Mesodermal cell (in vitro differentiated cells): ENCODE data around the gene HTATSF1.

Source experiments
- H3K27ac ChIP-seq: 2 replicates; pipeline ENCODE4 v1.7.0; 2013; ENCODE audit warnings: mild to moderate bottlenecking, low read depth, low read length, moderate library complexity; ENCODE audit not compliant: severe bottlenecking
- H3K36me3 ChIP-seq: 2 replicates; pipeline ENCODE4 v1.7.1; 2013; ENCODE audit warnings: mild to moderate bottlenecking, low read length, moderate library complexity; ENCODE audit not compliant: control insufficient read depth, insufficient read depth
- H3K4me1 ChIP-seq: one replicate; pipeline ENCODE4 v1.7.1; 2013; ENCODE audit warnings: mild to moderate bottlenecking, low read length; ENCODE audit not compliant: insufficient read depth, control insufficient read depth, poor library complexity, severe bottlenecking
- H3K4me3 ChIP-seq: 2 replicates; pipeline ENCODE4 v1.7.0; 2013; ENCODE audit warnings: low read length, control low read depth, mild to moderate bottlenecking; ENCODE audit not compliant: insufficient read depth, poor library complexity, severe bottlenecking; ENCODE audit errors: extremely low read depth
- H3K9me3 ChIP-seq: 2 replicates; pipeline ENCODE4 v1.7.1; 2013; ENCODE audit warnings: mild to moderate bottlenecking, low read length, moderate library complexity; ENCODE audit not compliant: control insufficient read depth
- WGBS, 2 experiments: methylation state at CpG; one replicate each; pipeline ENCODE4 v1.1.5; 2013; ENCODE audit warnings: missing lambda C conversion rate in 2 of 2; ENCODE audit not compliant: insufficient coverage in 2 of 2; 5-methylcytosine and 5-hydroxymethylcytosine counted together

HTATSF1 gene

DNA sequence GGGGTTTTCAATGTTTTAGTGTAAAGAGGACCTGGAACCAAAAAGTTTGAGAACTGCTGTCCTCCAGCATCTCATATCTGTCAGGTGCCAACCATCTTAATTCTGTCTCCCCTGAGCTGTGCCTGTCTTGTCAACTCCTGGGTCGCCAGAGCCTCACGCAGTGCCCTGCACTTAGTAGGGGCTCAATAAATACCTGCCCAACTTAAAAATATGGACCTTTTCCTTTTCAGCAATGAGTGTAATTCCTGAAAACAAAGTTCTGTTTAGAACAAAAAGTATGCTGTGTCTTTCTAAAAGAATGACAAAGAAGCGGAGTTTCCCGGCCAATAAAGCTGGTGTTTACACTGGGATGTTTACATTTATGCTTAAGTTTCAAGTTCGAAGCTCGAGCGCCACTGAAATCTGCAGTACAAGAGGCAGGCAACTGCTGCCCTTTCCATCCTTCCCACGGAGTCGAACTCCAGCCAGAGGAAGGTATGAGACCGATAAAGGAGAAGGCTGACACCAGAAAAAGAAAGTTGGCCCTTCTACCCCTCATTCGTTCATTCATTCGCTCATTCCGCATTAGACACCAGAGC lies 1.1 kb upstream of the HTATSF1 start:
- no peaks in the 10 kb centered on the region for H3K9me3 ChIP-seq
- whole genome bisulfite sequencing, 2 experiments = no CpG with 5 or more reads among the region's 13 CpGs
- peak overlapping the region; percentile 98 for H3K27ac ChIP-seq
- peaks cover 4% of the 10 kb centered on the region for H3K36me3 ChIP-seq
- H3K4me3 ChIP-seq = peak overlapping the region; percentile 56
- H3K4me1 ChIP-seq = peaks cover 5% of the 10 kb centered on the region

DNA sequence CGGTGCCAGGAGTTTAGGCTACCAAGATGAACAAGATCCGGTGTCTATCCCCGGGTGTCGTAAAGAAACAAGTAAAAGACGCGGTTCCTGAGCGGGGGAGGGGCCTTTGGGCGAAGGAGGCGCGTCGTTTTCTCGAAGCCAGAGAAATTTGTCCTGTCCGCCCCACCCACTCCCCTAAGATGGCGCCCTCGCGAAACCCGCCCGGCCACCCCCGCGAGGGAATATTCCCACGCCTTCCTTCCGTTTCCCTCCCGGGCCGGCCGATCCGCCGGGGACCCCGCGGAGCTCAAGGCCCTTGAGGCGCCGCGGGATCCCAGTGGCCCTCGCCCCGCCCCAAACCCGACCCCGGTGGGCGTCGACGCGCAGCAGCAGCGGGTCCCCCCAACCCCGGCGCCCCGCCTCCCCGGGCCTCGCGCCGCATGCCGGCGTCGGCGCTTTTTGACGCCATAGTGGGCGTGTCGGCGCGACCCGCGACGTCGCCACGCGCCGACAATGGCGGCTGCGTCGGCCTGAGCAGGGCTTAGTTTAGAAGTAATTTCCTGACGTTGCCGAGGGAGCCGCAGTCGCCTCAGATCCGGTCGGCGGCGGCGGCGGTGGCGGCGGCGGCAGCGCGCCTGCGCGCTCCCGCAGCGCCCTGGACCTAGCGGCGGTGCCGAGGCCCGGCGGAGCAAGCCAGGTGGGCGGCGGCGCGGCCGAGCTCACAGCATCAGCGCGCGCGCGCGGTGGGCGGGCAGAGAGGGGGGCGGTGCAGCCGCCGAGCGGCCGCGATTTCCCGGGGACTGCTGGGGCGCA lies 432 bp upstream of the HTATSF1 start:
- H3K4me1 ChIP-seq = peaks cover 5% of the 10 kb centered on the region
- peaks cover 6% of the 10 kb centered on the region for H3K36me3 ChIP-seq
- WGBS, 2 experiments = 0% methylated on average over 2 to 14 of the region's 111 CpGs
- H3K4me3 ChIP-seq = peak overlapping the region; percentile 56
- H3K27ac ChIP-seq = peak overlapping the region; percentile 98
- H3K9me3 ChIP-seq = no peaks in the 10 kb centered on the region

GRCh38 chrX:136519069-136519468 lies 21.7 kb downstream of the HTATSF1 start:
- Histone ChIP-seq H3K9me3 (no peaks in the 10 kb centered on the region), H3K4me3 (no peak overlapping the region), H3K27ac (no peak overlapping the region), H3K36me3 (no peaks in the 10 kb centered on the region), H3K4me1 (no peaks in the 10 kb centered on the region)
- 40% methylated on average over 1 of the region's 5 CpGs; no CpG with 5 or more reads in 1 of the 2 experiments for WGBS, 2 experiments

- H3K4me3 ChIP-seq = no peak overlapping the region
- no peaks in the 10 kb centered on the region for H3K36me3 ChIP-seq
- H3K4me1 ChIP-seq = no peaks in the 10 kb centered on the region
- H3K9me3 ChIP-seq = no peaks in the 10 kb centered on the region
- no peak overlapping the region for H3K27ac ChIP-seq
Measured at GRCh38 chrX:136523770-136524169, 26.4 kb downstream of the HTATSF1 start.

GRCh38 chrX:136525738-136526606 lies 28.6 kb downstream of the HTATSF1 start:
- WGBS, 2 experiments = 100% methylated on average over 1 of the region's 2 CpGs; no CpG with 5 or more reads in 1 of the 2 experiments
- Histone ChIP-seq H3K27ac (no peak overlapping the region), H3K9me3 (no peaks in the 10 kb centered on the region), H3K4me1 (no peaks in the 10 kb centered on the region), H3K4me3 (no peak overlapping the region), H3K36me3 (no peaks in the 10 kb centered on the region)

- Histone ChIP-seq H3K4me3 (no peak overlapping the region), H3K4me1 (no peaks in the 10 kb centered on the region), H3K27ac (no peak overlapping the region), H3K9me3 (no peaks in the 10 kb centered on the region), H3K36me3 (no peaks in the 10 kb centered on the region)
- WGBS, 2 experiments = 75 to 84% methylated on average over 4 to 5 of the region's 8 CpGs
Measured at GRCh38 chrX:136528645-136529315, 31.4 kb downstream of the HTATSF1 start.

DNA sequence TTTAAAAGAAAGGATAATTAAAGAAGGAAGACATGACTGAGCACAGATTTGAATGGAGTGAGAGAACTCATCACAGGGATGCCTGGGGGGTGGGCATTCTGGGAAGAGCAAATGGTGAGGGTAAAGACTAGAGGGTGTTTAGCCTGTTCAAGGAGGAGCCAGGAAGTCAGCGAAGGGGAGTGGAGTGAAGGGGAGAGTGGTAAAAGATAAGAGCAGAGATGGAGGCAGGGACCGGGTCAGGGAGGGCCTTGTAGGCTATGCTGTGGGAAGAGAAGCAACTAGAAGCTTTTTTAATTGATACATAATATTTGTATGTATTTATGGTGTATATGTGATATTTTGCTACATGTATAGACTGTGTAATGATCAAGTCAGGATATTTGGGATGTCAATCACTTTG lies 32.4 kb downstream of the HTATSF1 start:
- Histone ChIP-seq H3K4me1 (no peaks in the 10 kb centered on the region), H3K27ac (no peak overlapping the region), H3K4me3 (no peak overlapping the region), H3K36me3 (no peaks in the 10 kb centered on the region), H3K9me3 (no peaks in the 10 kb centered on the region)
- 100% methylated on average over 1 of the region's 2 CpGs; no CpG with 5 or more reads in 1 of the 2 experiments for WGBS, 2 experiments

DNA sequence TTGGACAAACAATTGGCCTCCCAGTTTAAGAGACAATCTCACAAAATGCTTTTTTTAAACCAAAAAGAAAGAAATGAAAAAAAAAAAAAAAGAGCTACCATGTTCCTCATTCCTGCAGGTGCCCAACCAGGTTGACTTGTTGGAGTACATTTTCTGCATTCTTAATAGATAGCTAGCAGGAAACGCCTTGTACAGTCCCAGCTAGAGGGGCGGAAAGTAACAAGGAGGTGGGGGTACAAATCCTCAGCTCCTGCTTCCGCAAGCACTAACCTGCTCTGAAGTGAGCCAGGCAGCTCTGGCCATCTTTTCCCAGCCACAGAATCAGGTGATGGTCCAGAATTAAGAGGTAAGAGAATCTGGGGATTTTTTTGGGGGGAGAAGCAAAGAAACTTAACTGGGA lies 34.6 kb downstream of the HTATSF1 start, which contains the start of gene VGLL1:
VGLL1 (plus strand) TSS at position 265 of the 400 bp plus-strand sequence. CDS start 3,806 bp downstream, outside the sequence.
- H3K27ac ChIP-seq = no peak within 1 kb of the TSS
- H3K4me3 ChIP-seq = no peak within 1 kb of the TSS
- H3K9me3 ChIP-seq = no peaks in the 10 kb centered on the region
- 67 to 100% methylated on average over 1 of the region's 3 CpGs for WGBS, 2 experiments
- no peaks in the 10 kb centered on the region for H3K36me3 ChIP-seq
- H3K4me1 ChIP-seq = no peaks in the 10 kb centered on the region

DNA sequence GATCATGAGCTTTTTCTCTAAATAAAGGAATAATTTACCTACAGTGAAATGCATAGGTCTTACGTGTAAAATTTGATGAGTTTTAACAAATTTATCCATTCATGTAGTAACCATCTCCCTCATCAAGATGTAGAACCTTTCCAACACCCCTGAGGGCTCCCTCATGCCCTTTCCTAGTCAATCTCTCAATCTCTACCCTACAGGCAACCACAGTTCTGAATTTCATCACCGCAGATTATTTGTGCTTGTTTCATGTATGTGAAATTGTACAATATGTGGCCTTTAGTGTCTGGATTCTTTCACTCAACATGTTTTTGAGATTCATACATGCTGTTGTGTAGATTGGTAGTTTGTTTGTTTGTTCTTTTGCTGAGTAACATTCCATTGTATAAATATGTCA lies 36.7 kb downstream of the HTATSF1 start:
- H3K27ac ChIP-seq = no peak overlapping the region
- H3K36me3 ChIP-seq = no peaks in the 10 kb centered on the region
- no peaks in the 10 kb centered on the region for H3K9me3 ChIP-seq
- H3K4me1 ChIP-seq = no peaks in the 10 kb centered on the region
- WGBS, 2 experiments = no CpG with 5 or more reads among the region's 2 CpGs
- H3K4me3 ChIP-seq = no peak overlapping the region

GRCh38 chrX:136538811-136539210 lies 41.4 kb downstream of the HTATSF1 start:
- H3K27ac ChIP-seq = no peak overlapping the region
- H3K4me1 ChIP-seq = no peaks in the 10 kb centered on the region
- no peaks in the 10 kb centered on the region for H3K9me3 ChIP-seq
- H3K36me3 ChIP-seq = no peaks in the 10 kb centered on the region
- WGBS, 2 experiments = 88 to 100% methylated on average over 1 of the region's 2 CpGs
- H3K4me3 ChIP-seq = no peak overlapping the region
